Measurements from ENCODE around the gene PCNX2. TPM values are rescaled to one million over a fixed set of nuclear protein-coding genes. Genes with fewer than 3 reads are reported as not detected.
"Not testable (repeated sequence)": the region's sequence is repeated elsewhere in the genome, so short reads cannot be mapped to it uniquely, and the experiment has no call there.

PCNX2 gene
- total and polyA plus RNA-seq, 2 donors (not counting 1 experiment from before 2014, with no cell fraction given) = 13.0 to 37.8 TPM

GRCh38 chr1:233081735-233082134 is 213.8 kb downstream of the PCNX2 start:
- no peak overlapping the region for H3K27ac ChIP-seq (ENCODE audit: insufficient read depth, low read length)
- DNase-seq (ENCODE audit: low read depth in 2 of 2) = peak; percentile 28 to 43

DNA sequence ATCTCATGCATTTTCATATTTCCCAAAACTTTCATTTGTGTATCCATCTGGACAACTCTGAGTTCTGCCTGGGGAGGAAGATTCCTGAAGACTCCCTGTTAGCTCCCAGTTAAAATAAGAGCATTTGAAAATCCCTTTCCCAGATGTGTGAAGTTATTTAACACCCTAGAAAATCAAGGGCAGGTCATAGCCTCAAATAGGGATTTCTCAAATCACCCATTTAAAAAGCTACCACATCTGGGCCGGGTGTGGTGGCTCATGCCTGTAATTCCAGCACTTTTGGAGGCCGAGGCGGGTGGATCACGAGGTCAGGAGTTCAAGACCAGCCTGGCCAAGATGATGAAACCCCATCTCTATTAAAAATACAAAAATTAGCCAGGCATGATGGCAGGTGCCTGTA is 214.7 kb downstream of the PCNX2 start:
- H3K27me3 ChIP-seq (ENCODE audit: control insufficient read depth, insufficient read depth, low read length); H3K79me2 ChIP-seq (ENCODE audit: control insufficient read depth, insufficient read depth, low read length); H2AFZ ChIP-seq (ENCODE audit: low read length); H3K4me1 ChIP-seq (ENCODE audit: control insufficient read depth, extremely low read depth, insufficient read depth, low read length); H3K27ac ChIP-seq (ENCODE audit: insufficient read depth, low read length); H3K4me3 ChIP-seq (replicated peaks in 1 of 4; ENCODE audit: control extremely low read depth in 1 of 4, insufficient read depth in 1 of 4, low read depth in 3 of 4, low read length in 4 of 4); H3K4me2 ChIP-seq (ENCODE audit: extremely low read depth, insufficient read depth, low read length); H3K9ac ChIP-seq (ENCODE audit: insufficient read depth, low read length); H3K9me3 ChIP-seq (ENCODE audit: control insufficient read depth, insufficient read depth, low read depth, low read length); H3K36me3 ChIP-seq (ENCODE audit: control insufficient read depth, insufficient read depth, low read length); DNase-seq (ENCODE audit: low read depth in 2 of 2); H4K20me1 ChIP-seq (ENCODE audit: control insufficient read depth, extremely low read depth, insufficient read depth, low read length): not testable (repeated sequence)

More at GRCh38 chr1:233081735-233082134, 213.8 kb downstream of the PCNX2 start:
- H3K9me3 ChIP-seq (ENCODE audit: control insufficient read depth, insufficient read depth, low read depth, low read length) = no peaks in the 10 kb centered on the region
- no peaks in the 10 kb centered on the region for H3K4me1 ChIP-seq (ENCODE audit: control insufficient read depth, extremely low read depth, insufficient read depth, low read length)
- TF ChIP-seq EZH2 (IDR thresholded peaks at IDR 0.05; ENCODE audit: low read length, missing control alignments) (no peak), CTCF (conservative IDR thresholded peaks at IDR 0.05 in 1 of 2, IDR thresholded peaks at IDR 0.05 in 1 of 2; ENCODE audit: low read depth in 1 of 2, low read length in 2 of 2) (no peak)
- H3K9ac ChIP-seq (ENCODE audit: insufficient read depth, low read length) = no peak overlapping the region
- H3K27me3 ChIP-seq (ENCODE audit: control insufficient read depth, insufficient read depth, low read length) = no peaks in the 10 kb centered on the region
- no peak overlapping the region for H3K4me3 ChIP-seq (replicated peaks in 1 of 4; ENCODE audit: control extremely low read depth in 1 of 4, insufficient read depth in 1 of 4, low read depth in 3 of 4, low read length in 4 of 4)
- peaks cover 2% of the 10 kb centered on the region for H3K36me3 ChIP-seq (ENCODE audit: control insufficient read depth, insufficient read depth, low read length)
- no peak overlapping the region for H2AFZ ChIP-seq (ENCODE audit: low read length)
- H3K4me2 ChIP-seq (ENCODE audit: extremely low read depth, insufficient read depth, low read length) = no peak overlapping the region
- H4K20me1 ChIP-seq (ENCODE audit: control insufficient read depth, extremely low read depth, insufficient read depth, low read length) = no peaks in the 10 kb centered on the region
- H3K79me2 ChIP-seq (ENCODE audit: control insufficient read depth, insufficient read depth, low read length) = no peaks in the 10 kb centered on the region

- H3K36me3 ChIP-seq (ENCODE audit: control insufficient read depth, insufficient read depth, low read length) = peaks cover 2% of the 10 kb centered on the region
- no peaks in the 10 kb centered on the region for H3K4me1 ChIP-seq (ENCODE audit: control insufficient read depth, extremely low read depth, insufficient read depth, low read length)
- no peak overlapping the region for H2AFZ ChIP-seq (ENCODE audit: low read length)
- H3K9me3 ChIP-seq (ENCODE audit: control insufficient read depth, insufficient read depth, low read depth, low read length) = no peaks in the 10 kb centered on the region
- TF ChIP-seq CTCF (conservative IDR thresholded peaks at IDR 0.05 in 1 of 2, IDR thresholded peaks at IDR 0.05 in 1 of 2; ENCODE audit: low read depth in 1 of 2, low read length in 2 of 2) = no peak
- no peaks in the 10 kb centered on the region for H3K27me3 ChIP-seq (ENCODE audit: control insufficient read depth, insufficient read depth, low read length)
- H3K4me2 ChIP-seq (ENCODE audit: extremely low read depth, insufficient read depth, low read length) = no peak overlapping the region
- H3K4me3 ChIP-seq (replicated peaks in 1 of 4; ENCODE audit: control extremely low read depth in 1 of 4, insufficient read depth in 1 of 4, low read depth in 3 of 4, low read length in 4 of 4) = no peak overlapping the region
- H4K20me1 ChIP-seq (ENCODE audit: control insufficient read depth, extremely low read depth, insufficient read depth, low read length) = no peaks in the 10 kb centered on the region
- H3K27ac ChIP-seq (ENCODE audit: insufficient read depth, low read length) = no peak overlapping the region
- H3K79me2 ChIP-seq (ENCODE audit: control insufficient read depth, insufficient read depth, low read length) = no peaks in the 10 kb centered on the region
- DNase-seq (ENCODE audit: low read depth in 2 of 2) = no peak
- no peak overlapping the region for H3K9ac ChIP-seq (ENCODE audit: insufficient read depth, low read length)
Observed at GRCh38 chr1:233080286-233080685, 215.2 kb downstream of the PCNX2 start.
